Neural crest cell (in vitro differentiated cells): ENCODE results near the gene PLBD2. TPM values are rescaled to one million over a fixed set of nuclear protein-coding genes. Genes with fewer than 3 reads are reported as not detected.

Experiments
- DNase-seq: peaks from one replicate; pipeline ENCODE4 v3.0.0; 2021; ENCODE audit warnings: low read depth, mixed read lengths, low spot score
- H3K27ac Mint-ChIP-seq: one replicate; pipeline ENCODE4 v1.8.0; 2021; ENCODE audit warnings: mild to moderate bottlenecking, mixed read lengths; ENCODE audit not compliant: unreplicated experiment
- H3K27me3 Mint-ChIP-seq: 2 replicates; pipeline ENCODE4 v1.8.0; 2021; ENCODE audit warnings: low read depth, mild to moderate bottlenecking, mixed read lengths
- H3K36me3 Mint-ChIP-seq: 2 replicates; pipeline ENCODE4 v1.8.0; 2021; ENCODE audit warnings: low read depth, mild to moderate bottlenecking, mixed read lengths
- H3K4me1 Mint-ChIP-seq: 2 replicates; pipeline ENCODE4 v1.8.0; 2021; ENCODE audit warnings: mixed read lengths
- H3K4me3 Mint-ChIP-seq: one replicate; pipeline ENCODE4 v1.8.0; 2021; ENCODE audit warnings: mild to moderate bottlenecking, mixed read lengths
- H3K9me3 Mint-ChIP-seq: 2 replicates; pipeline ENCODE4 v1.8.0; 2021; ENCODE audit warnings: mixed read lengths
- CTCF ChIP-seq: fragments of 200-600 bp; sonication (generic); conservative IDR thresholded peaks from 2 replicates; pipeline ENCODE4 v1.5.0; 2021; ENCODE audit warnings: antibody characterized with exemption, mild to moderate bottlenecking
- total RNA-seq: library from RNA; stranded (reverse); gene quantifications from 2 replicates; pipeline ENCODE4 v1.2.1, GENCODE V29; 2021

The PLBD2 gene
- total RNA-seq, 1 donor from 2014 or later, result 36.6 TPM

DNA sequence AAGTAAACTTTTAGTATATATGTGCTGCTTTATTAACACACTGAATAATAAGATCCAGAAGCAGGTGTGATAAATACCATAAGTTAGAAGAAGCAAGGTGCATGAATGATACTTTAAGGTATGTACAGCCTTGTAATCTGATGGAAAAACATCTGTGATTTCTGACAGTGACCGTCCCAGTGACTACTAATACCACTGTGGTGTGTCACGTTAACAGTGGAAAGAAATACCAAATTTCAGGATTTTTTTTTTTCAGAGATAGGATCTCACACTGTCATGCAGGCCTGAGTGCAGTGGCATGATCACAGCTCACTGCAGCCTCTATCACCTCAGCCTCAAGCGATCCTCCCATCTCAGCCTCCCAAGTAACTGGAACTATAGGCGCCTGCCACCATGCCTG, 23.8 kb downstream of the PLBD2 start:
- peaks cover 9% of the 10 kb centered on the region for H3K4me1 Mint-ChIP-seq
- no peak for DNase-seq
- no peak for TF ChIP-seq CTCF
- no peaks in the 10 kb centered on the region for H3K9me3 Mint-ChIP-seq
- H3K4me3 Mint-ChIP-seq, result no peak overlapping the region
- H3K36me3 Mint-ChIP-seq, result peaks cover 8% of the 10 kb centered on the region
- no peak overlapping the region for H3K27ac Mint-ChIP-seq
- H3K27me3 Mint-ChIP-seq, result no peaks in the 10 kb centered on the region

DNA sequence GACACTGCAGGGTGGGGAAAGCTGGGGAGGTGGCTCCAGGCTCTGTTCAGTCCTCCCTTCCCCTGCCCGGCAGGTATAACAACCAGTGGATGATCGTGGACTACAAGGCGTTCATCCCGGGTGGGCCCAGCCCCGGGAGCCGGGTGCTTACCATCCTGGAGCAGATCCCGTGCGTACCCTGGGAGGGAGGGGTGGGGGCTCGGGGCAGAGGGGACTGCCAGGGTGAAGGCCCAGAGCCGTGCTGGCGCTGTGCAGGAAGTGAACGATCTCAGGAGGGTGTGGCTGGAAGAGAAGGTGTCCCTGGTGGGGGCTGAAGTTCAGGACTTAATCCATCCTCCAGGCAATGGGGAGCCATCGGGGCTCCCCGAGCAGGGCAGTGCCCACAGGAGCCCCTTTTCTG, 26.4 kb downstream of the PLBD2 start:
- Mint-ChIP-seq H3K4me3 (no peak overlapping the region), H3K27ac (no peak overlapping the region), H3K4me1 (peaks cover 9% of the 10 kb centered on the region), H3K9me3 (no peaks in the 10 kb centered on the region), H3K27me3 (no peaks in the 10 kb centered on the region), H3K36me3 (peaks cover 7% of the 10 kb centered on the region)
- no peak for TF ChIP-seq CTCF
- no peak for DNase-seq

GRCh38 chr12:113385282-113385882, 27.0 kb downstream of the PLBD2 start:
- Mint-ChIP-seq H3K36me3 (peaks cover 7% of the 10 kb centered on the region), H3K4me3 (no peak overlapping the region), H3K9me3 (no peaks in the 10 kb centered on the region), H3K27ac (no peak overlapping the region), H3K4me1 (peaks cover 9% of the 10 kb centered on the region), H3K27me3 (no peaks in the 10 kb centered on the region)
- DNase-seq, result no peak
- no peak for TF ChIP-seq CTCF

GRCh38 chr12:113386866-113387566, 28.6 kb downstream of the PLBD2 start:
- no peaks in the 10 kb centered on the region for H3K4me1 Mint-ChIP-seq
- peaks cover 7% of the 10 kb centered on the region for H3K36me3 Mint-ChIP-seq
- no peak overlapping the region for H3K4me3 Mint-ChIP-seq
- no peak for TF ChIP-seq CTCF
- DNase-seq, result no peak
- H3K9me3 Mint-ChIP-seq, result no peaks in the 10 kb centered on the region
- H3K27me3 Mint-ChIP-seq, result no peaks in the 10 kb centered on the region
- peak overlapping the region; percentile 19 for H3K27ac Mint-ChIP-seq

GRCh38 chr12:113387631-113388030, 29.2 kb downstream of the PLBD2 start:
- H3K4me3 Mint-ChIP-seq, result no peak overlapping the region
- H3K27me3 Mint-ChIP-seq, result no peaks in the 10 kb centered on the region
- H3K4me1 Mint-ChIP-seq, result no peaks in the 10 kb centered on the region
- H3K9me3 Mint-ChIP-seq, result no peaks in the 10 kb centered on the region
- no peak for DNase-seq
- H3K36me3 Mint-ChIP-seq, result peaks cover 7% of the 10 kb centered on the region
- H3K27ac Mint-ChIP-seq, result no peak overlapping the region
- no peak for TF ChIP-seq CTCF
